ENCODE results near the gene NAIF1. TPM values are rescaled to one million over a fixed set of nuclear protein-coding genes. Genes with fewer than 3 reads are reported as not detected.
A peak's percentile ranks its signal among the peaks of the same experiment; 100 is the strongest.

The NAIF1 gene
- total RNA-seq, 1 experiment from 2014 or later = 12.4 TPM

GRCh38 chr9:128104171-128104618 lies 37.1 kb upstream of the NAIF1 start (continued):
- no peak for TF ChIP-seq ZNF281 (CRISPR knock-in tag; IDR thresholded peaks at IDR 0.05)

- H3K4me3 Mint-ChIP-seq = no peak overlapping the region
- H3K36me3 Mint-ChIP-seq = peaks cover 51% of the 10 kb centered on the region
- peak overlapping the region; percentile 76; the same call in 1 of the 2 replicates for H3K27ac Mint-ChIP-seq
- ChIA-PET CTCF (interaction anchor here (0.6 to 5.8 kb wide), 7 partner anchors 12 to 162 kb away, joined by 3 to 57 read pairs (median 6); no protein-coding TSS in a partner anchor), POLR2A (no interaction called here)
- TF ChIP-seq CTCF (IDR thresholded peaks at IDR 0.05) (0 out of 2 replicates have a peak, but pooled peaks have one; percentile 19), AR (CRISPR knock-in tag; IDR thresholded peaks at IDR 0.05) (no peak), ZNF423 (CRISPR knock-in tag; IDR thresholded peaks at IDR 0.05) (peak; percentile 54; the same call in 1 of the 2 replicates)
- peaks cover 35% of the 10 kb centered on the region for H3K4me1 Mint-ChIP-seq
- no peak for DNase-seq (ENCODE audit: low spot score)
- no peaks in the 10 kb centered on the region for H3K27me3 Mint-ChIP-seq (ENCODE audit: low read depth)
- ATAC-seq = peak; percentile 34
- no peaks in the 10 kb centered on the region for H3K9me3 Mint-ChIP-seq
Observed at GRCh38 chr9:128103589-128103962, 36.5 kb upstream of the NAIF1 start.

- Mint-ChIP-seq H3K27me3 (ENCODE audit: low read depth) (no peaks in the 10 kb centered on the region), H3K27ac (peak overlapping the region; percentile 76), H3K36me3 (peaks cover 51% of the 10 kb centered on the region), H3K4me1 (peaks cover 38% of the 10 kb centered on the region), H3K4me3 (no peak overlapping the region), H3K9me3 (no peaks in the 10 kb centered on the region)
- TF ChIP-seq GABPB1 (CRISPR knock-in tag; IDR thresholded peaks at IDR 0.05) (peak; percentile 93), ZNF423 (CRISPR knock-in tag; IDR thresholded peaks at IDR 0.05) (no peak), GTF2I (CRISPR knock-in tag; conservative IDR thresholded peaks at IDR 0.05) (no peak), E2F5 (CRISPR knock-in tag; IDR thresholded peaks at IDR 0.05) (no peak), HMGXB4 (CRISPR knock-in tag; IDR thresholded peaks at IDR 0.05) (no peak), ZNF416 (CRISPR knock-in tag; IDR thresholded peaks at IDR 0.05) (no peak)
- ATAC-seq = no peak
- no peak for DNase-seq (ENCODE audit: low spot score)
- ChIA-PET CTCF (interaction anchor here (0.6 to 1.6 kb wide), 7 partner anchors 12 to 161 kb away, joined by 3 to 12 read pairs (median 5); no protein-coding TSS in a partner anchor), POLR2A (no interaction called here)
Observed at GRCh38 chr9:128102861-128103588, 35.9 kb upstream of the NAIF1 start.
